GM12891 (cell line): ENCODE results near the gene EXO1.

ENCODE experiments used
- POLR2A ChIP-seq: IDR thresholded peaks from 2 replicates; pipeline ENCODE4 v1.6.1; 2011; ENCODE audit warnings: low read depth, low read length, control low read depth
- SPI1 ChIP-seq: IDR thresholded peaks from 2 replicates; pipeline ENCODE4 v1.6.1; 2011; ENCODE audit warnings: low read depth, low read length, control low read depth
- TAF1 ChIP-seq: IDR thresholded peaks from 2 replicates; pipeline ENCODE4 v1.6.1; 2011; ENCODE audit warnings: low read depth, low read length, control low read depth

DNA sequence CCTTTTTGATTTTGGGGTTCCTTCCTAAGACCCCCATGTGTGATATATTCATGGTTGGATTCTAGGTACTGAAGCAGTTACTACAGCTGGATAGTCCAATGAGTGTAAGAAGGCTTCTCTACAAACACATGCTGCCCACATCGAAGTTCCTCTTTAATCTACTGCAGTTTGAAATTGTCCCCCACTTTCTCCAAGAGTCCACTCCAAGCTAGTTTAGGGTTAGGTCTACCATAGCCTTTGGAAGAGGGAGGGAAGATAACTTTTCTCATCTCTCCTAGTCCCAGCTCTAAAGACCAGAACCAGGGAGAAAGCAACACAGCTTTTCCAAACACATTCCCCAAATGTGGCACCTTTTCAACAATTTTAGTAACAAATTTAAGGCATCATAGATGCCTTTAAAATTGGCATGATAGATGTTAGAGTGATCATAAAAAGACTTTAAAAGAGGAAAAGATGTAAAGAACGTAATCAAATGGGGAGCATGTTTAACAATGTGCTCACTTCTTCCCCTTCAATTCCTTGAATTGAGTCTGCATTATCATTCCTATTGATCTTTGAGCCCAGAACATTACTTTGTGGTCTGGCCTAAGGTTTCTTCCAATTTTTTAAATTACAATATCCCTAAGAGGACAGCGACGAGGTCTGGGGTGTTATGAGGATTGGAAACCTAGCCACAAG is 1.0 kb upstream of the EXO1 start:
- TF ChIP-seq POLR2A (no peak), TAF1 (no peak), SPI1 (no peak)
